Epithelial cell of prostate (primary cell): ENCODE data around the gene GAMT.
"Not testable (repeated sequence)": the region's sequence is repeated elsewhere in the genome, so short reads cannot be mapped to it uniquely, and the experiment has no call there.

Experiments used
- DNase-seq: peaks from one replicate; pipeline ENCODE4 v3.0.0-alpha.2; 2011; ENCODE audit warnings: low read depth, low spot score
- H3K27ac ChIP-seq: fragments of 450-650 bp; 2 replicates; pipeline ENCODE4 v1.5.1; 2017; ENCODE audit warnings: mild to moderate bottlenecking

GAMT gene

GRCh38 chr19:1420590-1420989, 19.2 kb upstream of the GAMT start:
- no peak for DNase-seq
- no peak overlapping the region for H3K27ac ChIP-seq

- DNase-seq, H3K27ac ChIP-seq: not testable (repeated sequence)
These were observed 18.7 kb upstream of the GAMT start for GRCh38 chr19:1420085-1420484.

GRCh38 chr19:1418951-1419738, 17.8 kb upstream of the GAMT start:
- no peak for DNase-seq
- no peak overlapping the region for H3K27ac ChIP-seq

- no peak for DNase-seq
- no peak overlapping the region for H3K27ac ChIP-seq
These were observed 17.1 kb upstream of the GAMT start for GRCh38 chr19:1418496-1418775.

GRCh38 chr19:1417681-1418495, 16.5 kb upstream of the GAMT start:
- no peak for DNase-seq
- peak overlapping the region; percentile 87 for H3K27ac ChIP-seq

- no peak for DNase-seq
- peak overlapping the region; percentile 87 for H3K27ac ChIP-seq
These were observed 15.8 kb upstream of the GAMT start for GRCh38 chr19:1417145-1417544.

GRCh38 chr19:1416014-1416841, 14.9 kb upstream of the GAMT start:
- H3K27ac ChIP-seq: peak overlapping the region; percentile 87
- no peak for DNase-seq

- peak overlapping the region; percentile 87 for H3K27ac ChIP-seq
- no peak for DNase-seq
These were observed 11.9 kb upstream of the GAMT start for GRCh38 chr19:1412995-1413800.

- H3K27ac ChIP-seq: no peak overlapping the region
- no peak for DNase-seq
These were observed 11.1 kb upstream of the GAMT start for GRCh38 chr19:1412323-1412923.

- no peak overlapping the region for H3K27ac ChIP-seq
- DNase-seq: no peak
These were observed 10.2 kb upstream of the GAMT start for GRCh38 chr19:1411255-1412191.

GRCh38 chr19:1410789-1411188, 9.4 kb upstream of the GAMT start:
- DNase-seq: no peak
- peak overlapping the region; percentile 15 for H3K27ac ChIP-seq

- no peak for DNase-seq
- peak overlapping the region; percentile 15 for H3K27ac ChIP-seq
These were observed 8.9 kb upstream of the GAMT start for GRCh38 chr19:1410136-1410786.

GRCh38 chr19:1409204-1410005, 8.1 kb upstream of the GAMT start:
- peak overlapping the region; percentile 81 for H3K27ac ChIP-seq
- DNase-seq: no peak

- peak overlapping the region; percentile 81 for H3K27ac ChIP-seq
- no peak for DNase-seq
These were observed 7.2 kb upstream of the GAMT start for GRCh38 chr19:1408300-1409203.

- no peak for DNase-seq
- H3K27ac ChIP-seq: peak within 1 kb of the TSS; percentile 81
These were observed 6.4 kb upstream of the GAMT start, which contains the start of gene DAZAP1 for GRCh38 chr19:1407528-1408299. TSS of gene DAZAP1 (plus strand) at chr19:1407586. CDS start at chr19:1407774, 188 bp downstream.
